ENCODE data around the gene SF3B5.
A peak's percentile ranks its signal among the peaks of the same experiment; 100 is the strongest.
"Not testable (repeated sequence)": the region's sequence is repeated elsewhere in the genome, so short reads cannot be mapped to it uniquely, and the experiment has no call there.

The SF3B5 gene

DNA sequence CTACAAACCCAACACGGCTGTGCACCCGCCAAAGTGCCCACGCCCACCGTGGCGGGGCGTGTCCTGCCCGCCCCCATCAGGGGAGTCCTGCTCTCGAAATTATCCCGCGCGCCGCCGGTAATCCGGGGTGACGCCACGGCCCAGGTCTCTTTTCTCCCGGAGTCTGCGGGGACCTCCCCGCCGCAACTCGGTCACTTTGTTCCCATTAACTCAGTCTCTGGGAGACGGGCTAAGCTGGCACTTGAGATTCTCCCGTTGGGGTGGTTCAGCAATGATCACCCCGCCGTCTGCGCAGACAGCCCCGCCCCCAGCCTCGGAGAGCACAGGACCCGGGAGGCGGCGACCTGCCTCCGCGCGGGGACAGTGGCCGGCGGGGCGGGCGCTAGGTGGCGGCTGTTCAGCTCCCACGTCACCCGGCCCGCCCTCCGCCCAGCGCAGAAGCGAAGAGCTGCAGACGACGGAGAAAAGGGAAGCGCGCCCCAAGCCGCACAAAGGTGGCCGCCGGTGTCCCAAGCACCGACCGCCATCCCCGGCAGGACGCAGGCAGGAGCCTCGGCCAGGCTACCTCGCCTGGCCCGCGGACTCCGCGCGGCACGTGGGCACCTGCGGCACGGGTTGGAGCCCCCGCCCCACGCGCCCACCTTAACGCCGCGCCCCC, 31.5 kb downstream of the SF3B5 start:
- peak; percentile 61 for DNase-seq (ENCODE audit: low read depth)

DNA sequence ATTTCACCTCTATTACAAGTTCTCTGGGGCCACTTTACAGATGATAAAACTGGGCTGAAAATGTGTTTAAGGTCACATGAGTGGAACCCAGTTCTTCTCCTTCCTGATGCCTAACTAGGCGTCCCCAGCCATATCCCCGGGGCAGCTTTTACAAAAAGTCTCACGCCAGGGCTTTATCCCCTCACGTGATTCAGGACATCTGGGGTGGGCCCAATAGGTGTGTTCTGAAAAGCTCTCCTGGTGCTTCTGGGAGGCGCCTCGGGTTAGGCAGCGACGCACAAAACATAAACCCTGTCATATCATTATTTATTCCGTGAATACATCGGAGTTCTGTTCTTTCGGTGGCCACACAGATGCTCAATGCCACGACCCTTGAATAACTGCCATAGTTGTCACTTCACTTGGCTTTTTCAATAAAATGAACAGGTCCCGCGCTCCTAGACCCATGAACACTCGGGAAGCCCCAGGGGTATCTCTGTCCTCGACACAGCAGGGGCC, 32.1 kb downstream of the SF3B5 start:
- no peak for DNase-seq (ENCODE audit: low read depth)

GRCh38 chr6:144062786-144063185, 32.6 kb downstream of the SF3B5 start:
- no peak for DNase-seq (ENCODE audit: low read depth)

DNA sequence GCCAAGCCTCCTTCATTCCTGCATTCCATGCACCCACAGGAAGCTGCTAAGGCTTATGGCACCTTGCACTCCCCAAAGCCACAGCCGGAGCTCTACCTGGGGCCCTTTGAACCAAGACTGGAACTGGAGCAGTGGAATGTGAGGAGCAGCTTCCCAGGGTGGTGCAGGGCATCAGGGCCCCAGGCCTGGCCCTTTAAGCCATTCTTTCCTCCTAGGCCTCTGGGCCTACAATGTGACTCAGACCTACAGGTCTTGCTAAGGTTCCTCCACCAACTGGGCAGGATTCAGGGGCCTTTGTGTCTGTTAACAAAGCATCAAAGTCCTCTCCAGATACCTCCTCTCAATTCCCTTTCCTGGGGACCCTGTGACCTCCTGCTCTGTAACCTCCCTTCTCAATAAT, 36.2 kb downstream of the SF3B5 start:
- DNase-seq (ENCODE audit: low read depth), result no peak

GRCh38 chr6:144055121-144055931, 40.0 kb downstream of the SF3B5 start:
- DNase-seq (ENCODE audit: low read depth), result no peak

DNA sequence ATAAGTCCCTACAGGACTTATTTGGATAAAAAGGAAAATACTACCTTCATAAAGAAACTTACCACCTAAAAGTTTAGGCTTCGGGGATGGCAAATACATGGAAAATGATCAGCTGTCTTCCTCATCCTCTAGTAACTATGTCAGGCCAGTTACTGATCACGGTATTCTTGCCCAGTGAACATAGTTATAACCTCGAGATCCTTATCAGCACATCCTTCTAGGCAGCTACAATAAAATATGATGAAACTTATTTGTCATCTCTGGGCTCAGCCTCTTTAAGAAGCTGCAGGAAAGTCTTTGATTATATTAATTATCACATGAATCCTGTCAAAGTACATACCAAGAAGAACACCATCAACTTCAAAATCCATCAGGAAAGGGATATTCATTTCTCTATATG, 41.8 kb downstream of the SF3B5 start:
- peak; percentile 10 for DNase-seq (ENCODE audit: low read depth)

DNA sequence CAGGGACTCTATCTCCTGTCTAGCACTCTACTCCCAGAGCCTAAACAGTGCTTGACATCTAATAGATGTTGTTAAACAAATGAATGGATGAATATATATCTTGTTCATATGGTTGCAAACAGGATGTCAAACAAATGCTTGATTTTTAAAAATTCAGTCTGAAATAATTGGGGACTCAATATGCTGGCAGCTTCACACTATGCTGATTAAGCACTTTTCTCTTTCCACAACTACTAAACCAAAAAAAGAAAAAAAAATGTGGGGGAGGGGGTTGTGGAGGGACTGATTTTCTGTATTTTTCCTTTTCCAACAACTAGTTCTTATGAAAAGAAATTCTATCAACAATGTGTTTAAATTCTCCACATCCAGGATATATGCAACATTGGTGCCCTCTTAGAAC, 42.9 kb downstream of the SF3B5 start:
- no peak for DNase-seq (ENCODE audit: low read depth)

DNA sequence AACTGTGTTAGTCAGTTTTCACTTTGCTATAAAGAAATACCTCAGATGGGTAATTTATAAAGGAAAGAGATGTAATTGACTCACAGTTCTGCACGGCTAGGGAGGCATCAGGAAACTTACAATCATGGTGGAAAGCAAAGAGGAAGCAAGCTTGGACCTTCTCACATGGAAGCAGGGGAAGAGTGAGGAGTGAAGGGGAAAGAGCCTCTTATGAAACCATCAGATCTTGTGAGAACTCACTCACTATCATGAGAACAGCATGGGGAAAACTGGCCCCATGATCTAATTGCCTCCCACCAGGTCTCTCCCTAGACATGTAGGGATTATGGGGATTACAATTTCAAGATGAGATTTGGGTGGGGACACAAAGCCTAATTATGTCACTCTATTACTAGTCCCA, 46.0 kb downstream of the SF3B5 start:
- no peak for DNase-seq (ENCODE audit: low read depth)

DNA sequence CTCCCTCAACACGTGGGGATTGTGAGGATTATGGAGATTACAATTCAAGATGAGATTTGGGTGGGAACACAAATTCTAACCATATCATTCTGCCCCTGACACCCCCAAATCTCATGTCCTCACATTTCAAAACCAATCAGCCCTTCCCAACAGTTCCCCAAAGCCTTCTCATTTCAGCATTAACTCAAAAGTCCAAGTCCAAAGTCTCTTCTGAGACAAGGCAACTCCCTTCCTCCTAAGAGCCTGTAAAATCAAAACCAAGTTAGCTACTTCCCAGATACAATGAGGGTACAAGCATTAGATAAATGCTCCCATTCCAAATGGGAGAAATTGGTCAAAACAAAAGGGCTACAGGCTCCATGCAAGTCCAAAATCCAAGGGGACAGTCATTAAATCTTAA, 47.7 kb downstream of the SF3B5 start:
- no peak for DNase-seq (ENCODE audit: low read depth)

DNA sequence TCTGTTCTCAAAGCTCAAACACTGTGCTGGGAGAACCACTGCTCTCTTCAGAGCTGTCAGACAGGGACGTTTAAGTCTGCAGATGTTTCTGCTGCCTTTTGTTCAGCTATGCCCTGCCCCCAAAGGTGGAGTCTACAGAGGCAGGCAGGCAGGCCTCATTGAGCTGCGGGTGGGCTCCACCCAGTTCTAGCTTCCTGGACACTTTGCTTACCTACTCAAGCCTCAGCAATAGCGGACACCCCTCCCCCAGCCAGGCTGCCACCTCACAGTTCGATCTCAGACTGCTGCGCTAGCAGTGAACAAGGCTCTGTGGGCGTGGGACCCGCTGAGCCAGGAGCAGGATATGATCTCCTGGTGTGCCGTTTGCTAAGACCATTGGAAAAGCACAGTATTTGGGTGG, 48.7 kb downstream of the SF3B5 start:
- DNase-seq (ENCODE audit: low read depth), result not testable (repeated sequence)

- not testable (repeated sequence) for DNase-seq (ENCODE audit: low read depth)
These were observed 50.4 kb downstream of the SF3B5 start for GRCh38 chr6:144044989-144045388.

All from ELR (cell line).